HCT116 (cell line): Measurements from ENCODE around the gene TMCC3.

Source experiments
- ATF3 ChIP-seq: IDR thresholded peaks from 2 replicates; pipeline ENCODE4 v1.6.1; 2012
- CEBPB ChIP-seq: IDR thresholded peaks from 2 replicates; pipeline ENCODE4 v1.6.1; 2012; ENCODE audit warnings: low read depth
- CTCF ChIP-seq, 3 experiments: fragments of 200-600 bp in 1 of 3; sonication (generic) in 1 of 3; IDR thresholded peaks in 2 of 3; conservative IDR thresholded peaks in 1 of 3; 2 replicates each; pipeline ENCODE4 v1.5.1; 2012 to 2017; ENCODE audit warnings: low read depth in 2 of 3, low read length in 2 of 3, antibody characterized with exemption in 1 of 3, borderline replicate concordance in 1 of 3, control low read depth in 1 of 3, mild to moderate bottlenecking in 1 of 3, mixed read lengths in 1 of 3, mixed run types in 1 of 3, moderate library complexity in 1 of 3; ENCODE audit not compliant: insufficient read depth in 1 of 3
- ELF1 ChIP-seq: IDR thresholded peaks from 2 replicates; pipeline ENCODE4 v1.6.1; 2012; ENCODE audit warnings: low read depth, borderline replicate concordance
- EZH2 ChIP-seq: fragments of 200-600 bp; sonication (generic); IDR thresholded peaks from 2 replicates; pipeline ENCODE4 v1.6.1; 2017; ENCODE audit warnings: antibody characterized with exemption, mixed run types
- MAX ChIP-seq: IDR thresholded peaks from 2 replicates; pipeline ENCODE4 v1.6.1; 2012
- POLR2A ChIP-seq: IDR thresholded peaks from 2 replicates; pipeline ENCODE4 v1.7.0; 2011; ENCODE audit warnings: borderline replicate concordance; ENCODE audit not compliant: insufficient read depth, insufficient read length; ENCODE audit errors: extremely low read depth
- REST ChIP-seq: IDR thresholded peaks from 2 replicates; pipeline ENCODE4 v1.6.1; 2012; ENCODE audit warnings: low read depth
- SIN3A ChIP-seq: IDR thresholded peaks from 2 replicates; pipeline ENCODE4 v1.6.1; 2012; ENCODE audit warnings: low read depth
- TCF7L2 ChIP-seq: IDR thresholded peaks from 2 replicates; pipeline ENCODE4 v1.7.0; 2011; ENCODE audit warnings: borderline replicate concordance, inconsistent platforms; ENCODE audit not compliant: insufficient read depth, insufficient read length; ENCODE audit errors: extremely low read depth

GRCh38 chr12:94625531-94625930, 24.8 kb downstream of the TMCC3 start:
- TF ChIP-seq SIN3A = no peak
- no peak for TF ChIP-seq MAX
- no peak for TF ChIP-seq TCF7L2
- no peak for TF ChIP-seq CTCF (IDR thresholded peaks at IDR 0.05 in 2 of 3, conservative IDR thresholded peaks at IDR 0.05 in 1 of 3; ENCODE audit: borderline replicate concordance in 1 of 3, insufficient read depth in 1 of 3, low read depth in 2 of 3, low read length in 2 of 3)
- no peak for TF ChIP-seq REST
- TF ChIP-seq CEBPB = no peak
- no peak for TF ChIP-seq POLR2A
- no peak for TF ChIP-seq ATF3
- TF ChIP-seq EZH2 = no peak
- TF ChIP-seq ELF1 = no peak
